ENCODE data around the gene SLC26A9.

The SLC26A9 gene, protein sequence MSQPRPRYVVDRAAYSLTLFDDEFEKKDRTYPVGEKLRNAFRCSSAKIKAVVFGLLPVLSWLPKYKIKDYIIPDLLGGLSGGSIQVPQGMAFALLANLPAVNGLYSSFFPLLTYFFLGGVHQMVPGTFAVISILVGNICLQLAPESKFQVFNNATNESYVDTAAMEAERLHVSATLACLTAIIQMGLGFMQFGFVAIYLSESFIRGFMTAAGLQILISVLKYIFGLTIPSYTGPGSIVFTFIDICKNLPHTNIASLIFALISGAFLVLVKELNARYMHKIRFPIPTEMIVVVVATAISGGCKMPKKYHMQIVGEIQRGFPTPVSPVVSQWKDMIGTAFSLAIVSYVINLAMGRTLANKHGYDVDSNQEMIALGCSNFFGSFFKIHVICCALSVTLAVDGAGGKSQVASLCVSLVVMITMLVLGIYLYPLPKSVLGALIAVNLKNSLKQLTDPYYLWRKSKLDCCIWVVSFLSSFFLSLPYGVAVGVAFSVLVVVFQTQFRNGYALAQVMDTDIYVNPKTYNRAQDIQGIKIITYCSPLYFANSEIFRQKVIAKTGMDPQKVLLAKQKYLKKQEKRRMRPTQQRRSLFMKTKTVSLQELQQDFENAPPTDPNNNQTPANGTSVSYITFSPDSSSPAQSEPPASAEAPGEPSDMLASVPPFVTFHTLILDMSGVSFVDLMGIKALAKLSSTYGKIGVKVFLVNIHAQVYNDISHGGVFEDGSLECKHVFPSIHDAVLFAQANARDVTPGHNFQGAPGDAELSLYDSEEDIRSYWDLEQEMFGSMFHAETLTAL

DNA sequence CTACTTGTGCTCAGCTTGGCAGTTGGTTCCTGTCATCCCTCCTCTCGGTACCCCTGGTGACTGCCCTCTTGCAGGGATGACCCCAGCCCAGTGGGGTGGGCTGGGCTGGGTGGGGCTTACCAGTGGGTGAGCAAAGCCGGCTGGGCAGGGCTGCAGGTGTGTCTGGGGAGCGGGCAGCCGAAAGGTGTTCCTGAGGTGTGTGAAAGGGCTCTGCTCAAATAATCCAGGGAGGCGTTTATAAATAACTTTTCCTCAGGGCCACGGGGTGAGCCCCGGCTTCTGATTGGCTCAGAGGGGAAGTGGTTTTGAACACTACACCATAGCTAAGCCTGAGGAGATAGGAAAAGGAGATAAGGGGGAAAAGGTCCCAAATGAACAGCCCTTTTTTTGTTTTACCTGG lies at the start of gene SLC26A9:
TSS of gene SLC26A9 (minus strand) at position 212 of the 400 bp plus-strand sequence. CDS start 7,636 bp downstream, outside the sequence.
- DNase-seq (ENCODE audit: low read depth, low spot score), result no peak

DNA sequence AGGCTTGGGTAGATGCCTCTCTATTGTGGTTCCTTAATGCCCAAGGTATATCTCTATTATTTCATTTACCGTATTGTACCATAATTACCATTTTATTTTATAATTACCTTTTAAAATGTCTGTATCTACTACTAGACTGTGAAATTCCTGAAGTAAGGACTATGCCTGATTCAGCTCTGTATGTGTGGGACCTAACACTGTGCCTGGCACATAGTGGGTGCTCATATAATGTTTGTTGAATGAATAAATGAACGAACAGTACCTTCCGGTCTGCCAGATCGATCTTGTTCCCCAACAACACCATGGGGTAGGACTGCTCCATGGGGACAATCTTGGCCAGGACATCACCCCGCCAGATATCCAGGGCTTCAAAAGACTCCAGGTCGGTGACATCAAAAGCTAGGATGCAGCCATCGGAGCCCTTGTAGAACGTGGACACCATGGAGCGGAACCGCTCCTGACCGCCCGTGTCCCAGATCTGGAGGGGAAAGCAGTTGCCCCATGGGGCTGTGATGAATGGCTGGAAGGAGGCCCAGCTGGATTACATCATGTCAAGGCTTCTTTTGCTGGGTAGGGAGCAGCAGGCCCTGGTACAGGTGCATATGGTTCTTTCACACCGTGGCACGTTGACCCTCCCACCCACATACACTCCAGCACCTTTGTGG lies 49.1 kb upstream of the SLC26A9 start:
- no peak for DNase-seq (ENCODE audit: low read depth, low spot score)
- no peak overlapping the region for H3K27ac ChIP-seq

More for the DNA sequence above, at the start of gene SLC26A9:
- no peak within 1 kb of the TSS for H3K27ac ChIP-seq

DNA sequence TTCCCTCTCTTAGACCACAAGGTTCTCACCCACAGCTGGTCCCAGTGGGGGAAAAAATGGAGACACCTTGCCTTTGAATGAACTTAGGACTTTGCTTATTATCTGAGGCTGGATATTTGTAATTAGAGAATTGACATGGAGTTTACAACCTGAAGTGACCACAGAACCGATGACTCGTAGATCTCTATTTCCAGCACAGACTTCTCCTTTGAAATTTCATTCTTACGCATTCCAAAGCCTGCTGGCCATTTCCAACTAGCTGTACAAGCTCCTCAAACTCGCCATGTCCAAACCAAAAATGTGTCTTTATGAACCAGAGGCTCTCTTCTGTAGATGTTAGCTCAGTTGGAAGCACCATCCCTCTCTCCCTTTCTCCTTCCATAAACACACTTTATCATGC lies 48.0 kb upstream of the SLC26A9 start:
- no peak for DNase-seq (ENCODE audit: low read depth, low spot score)
- H3K27ac ChIP-seq, result no peak overlapping the region

DNA sequence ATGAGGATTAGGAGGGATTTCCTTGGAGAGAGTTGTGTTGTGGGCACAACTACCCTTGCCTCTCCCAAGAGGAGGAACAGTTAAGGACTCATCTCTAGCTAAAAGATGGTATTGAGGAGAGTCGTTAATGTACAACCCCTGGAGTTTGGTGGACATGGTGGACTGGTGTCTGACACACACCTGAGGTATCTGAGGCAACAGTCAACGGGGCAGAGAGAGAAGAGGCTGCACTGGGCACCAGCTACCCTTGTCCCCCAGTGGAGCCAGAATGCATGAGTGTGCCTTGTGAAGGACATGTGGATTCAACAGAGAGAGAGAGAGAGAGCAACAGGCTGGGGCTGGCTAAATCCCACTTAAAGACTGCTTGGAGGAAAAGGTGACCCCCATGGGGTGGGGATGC lies 47.0 kb upstream of the SLC26A9 start:
- DNase-seq (ENCODE audit: low read depth, low spot score), result no peak
- H3K27ac ChIP-seq, result no peak overlapping the region

DNA sequence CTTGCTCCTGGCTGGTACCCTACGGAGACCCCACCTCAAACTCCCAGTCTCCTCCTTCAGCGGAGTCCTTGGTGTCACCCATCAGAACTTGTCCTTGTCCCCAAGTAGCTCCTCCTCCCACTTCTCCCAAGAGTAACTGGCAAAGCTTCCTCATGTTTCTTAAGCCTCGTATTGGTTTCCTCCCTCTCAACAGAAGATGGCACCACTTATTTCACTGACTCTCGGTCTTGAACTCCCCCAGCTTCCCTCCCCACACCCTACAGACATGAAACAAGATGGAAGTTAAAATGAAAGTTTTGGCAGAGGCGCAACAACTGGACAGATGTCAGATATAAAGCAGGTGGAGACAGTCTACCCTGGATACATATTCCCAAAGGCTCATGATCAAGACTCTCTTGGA lies 46.5 kb upstream of the SLC26A9 start:
- H3K27ac ChIP-seq, result no peak overlapping the region
- DNase-seq (ENCODE audit: low read depth, low spot score), result no peak

DNA sequence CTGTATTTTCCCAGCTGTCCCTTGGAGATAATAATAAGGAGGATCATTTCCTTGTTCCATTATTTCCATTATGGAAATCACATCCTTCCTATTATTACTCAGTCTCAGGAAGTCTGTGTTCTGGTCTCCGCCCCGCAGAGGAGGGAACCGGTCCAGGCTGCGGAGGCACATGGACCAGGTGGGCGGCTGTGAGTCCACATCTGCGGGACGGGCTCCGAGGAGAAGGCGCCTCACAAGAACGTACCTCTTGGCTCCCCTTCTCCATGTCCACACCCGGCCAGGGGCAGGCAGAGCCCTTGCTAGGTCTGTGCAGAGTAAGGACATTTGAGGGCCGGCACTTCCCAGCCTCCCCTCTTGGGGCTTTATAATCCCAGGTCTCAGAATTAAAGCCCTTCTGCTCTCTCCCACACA lies 45.3 kb upstream of the SLC26A9 start:
- no peak overlapping the region for H3K27ac ChIP-seq
- DNase-seq (ENCODE audit: low read depth, low spot score), result no peak

DNA sequence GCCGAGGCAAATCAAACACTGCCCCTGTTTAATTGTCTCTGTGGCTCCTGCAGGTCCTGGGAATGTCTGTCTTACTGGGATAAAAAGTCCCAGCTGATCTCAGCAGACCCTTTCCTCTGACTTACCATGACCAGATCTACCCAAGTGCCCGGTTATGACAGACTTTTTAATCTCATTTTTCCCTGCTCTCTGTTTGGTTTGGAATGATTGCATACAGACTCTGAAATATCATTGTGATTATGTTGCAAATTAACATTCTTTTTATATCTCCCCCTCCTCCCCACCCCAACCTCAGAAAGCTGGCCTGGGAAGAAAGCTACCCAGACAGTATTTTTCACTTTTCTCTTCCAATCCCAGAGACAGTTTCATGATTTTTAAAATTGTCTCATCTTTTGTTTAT lies 43.6 kb upstream of the SLC26A9 start:
- no peak for DNase-seq (ENCODE audit: low read depth, low spot score)

DNA sequence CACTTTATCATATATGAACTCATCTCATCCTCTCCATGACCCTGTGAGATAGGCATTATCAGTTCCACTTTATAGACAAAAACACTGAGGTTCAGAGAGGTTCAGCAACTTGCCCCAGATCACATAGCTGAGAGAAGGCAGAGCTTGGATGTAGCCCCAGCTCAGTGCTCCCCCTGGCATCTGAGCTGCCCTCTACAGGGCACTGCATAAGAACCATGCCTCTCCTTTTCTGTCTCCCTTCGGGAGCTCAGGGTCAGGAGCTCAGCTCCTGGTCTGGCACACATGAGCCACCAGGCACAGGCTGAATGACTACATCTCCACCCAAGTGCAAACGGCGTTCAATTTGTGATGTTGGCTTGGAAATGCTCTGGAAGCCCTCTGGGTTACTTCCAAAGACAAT lies 43.0 kb upstream of the SLC26A9 start:
- H3K27ac ChIP-seq, result no peak overlapping the region
- no peak for DNase-seq (ENCODE audit: low read depth, low spot score)

More for the DNA sequence above, 43.6 kb upstream of the SLC26A9 start:
- H3K27ac ChIP-seq, result no peak overlapping the region

DNA sequence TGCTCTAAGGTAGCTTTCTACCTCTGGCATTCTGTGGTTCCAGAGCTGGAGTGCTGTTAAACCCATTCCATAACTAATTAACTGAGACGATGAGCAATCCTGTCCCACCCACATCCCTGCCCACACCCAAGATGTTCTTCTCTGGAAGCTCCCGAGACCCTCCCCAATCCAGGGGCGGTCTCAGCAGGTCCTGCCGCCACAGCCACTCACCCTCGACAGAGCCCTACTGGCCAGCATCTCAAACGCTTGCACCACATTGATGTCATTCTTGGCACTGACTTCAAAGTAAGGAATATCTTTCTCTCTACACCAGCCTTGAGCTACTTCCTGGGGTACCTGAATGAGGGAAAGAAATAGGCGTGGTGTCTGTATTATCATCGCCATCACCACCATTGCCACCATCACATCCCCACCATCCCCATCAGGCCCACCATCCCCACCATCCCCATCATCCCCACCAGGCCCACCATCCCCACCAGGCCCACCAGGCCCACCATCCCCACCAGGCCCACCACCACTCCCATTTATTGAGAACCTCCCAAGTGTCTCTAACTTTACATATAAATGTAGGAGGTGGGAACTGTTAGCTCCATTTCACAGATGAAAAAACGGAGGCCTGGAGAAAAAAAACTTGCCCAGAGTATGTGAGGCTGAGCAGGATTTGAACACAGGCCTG lies 42.2 kb upstream of the SLC26A9 start:
- DNase-seq (ENCODE audit: low read depth, low spot score), result no peak
- no peak overlapping the region for H3K27ac ChIP-seq

DNA sequence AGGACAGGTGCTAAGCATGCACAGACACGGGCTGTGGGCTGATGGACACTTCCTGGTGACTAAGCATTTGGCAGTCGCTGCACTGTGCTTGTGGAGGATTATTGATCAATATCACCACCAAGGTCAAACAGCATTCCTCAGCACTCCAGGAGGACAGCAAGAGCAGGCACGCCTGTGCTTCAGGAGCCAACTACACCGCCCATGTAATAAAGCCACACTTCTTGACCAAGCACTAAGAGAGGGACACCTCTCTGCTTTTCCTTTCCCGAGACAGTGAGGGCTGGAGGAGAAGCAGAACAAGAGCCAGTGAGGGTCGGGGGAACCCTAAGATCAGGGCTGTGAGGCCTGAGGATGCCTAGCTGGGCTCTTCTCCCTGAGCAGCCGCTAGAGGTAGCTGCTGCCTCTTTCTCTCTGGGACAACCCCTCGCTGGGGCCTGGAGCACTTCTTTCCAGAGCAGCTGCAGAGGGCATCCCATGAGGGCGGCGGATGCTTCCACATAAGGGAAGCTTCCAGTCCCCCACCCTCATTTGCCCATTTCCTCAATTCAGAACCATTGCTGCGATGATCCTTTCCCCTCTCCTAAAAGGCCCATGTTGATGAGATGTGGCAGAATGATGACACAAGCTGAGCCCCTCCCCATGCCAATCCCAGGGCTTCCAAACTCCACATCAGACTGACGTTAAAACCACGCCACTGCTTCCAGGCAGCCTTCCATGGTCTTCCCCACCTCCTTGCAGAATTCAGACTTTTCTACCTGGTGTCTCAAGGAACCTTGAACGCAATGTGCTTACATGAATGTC lies 40.9 kb upstream of the SLC26A9 start:
- peak overlapping the region; percentile 67 for H3K27ac ChIP-seq
- DNase-seq (ENCODE audit: low read depth, low spot score), result peak; percentile 88

DNA sequence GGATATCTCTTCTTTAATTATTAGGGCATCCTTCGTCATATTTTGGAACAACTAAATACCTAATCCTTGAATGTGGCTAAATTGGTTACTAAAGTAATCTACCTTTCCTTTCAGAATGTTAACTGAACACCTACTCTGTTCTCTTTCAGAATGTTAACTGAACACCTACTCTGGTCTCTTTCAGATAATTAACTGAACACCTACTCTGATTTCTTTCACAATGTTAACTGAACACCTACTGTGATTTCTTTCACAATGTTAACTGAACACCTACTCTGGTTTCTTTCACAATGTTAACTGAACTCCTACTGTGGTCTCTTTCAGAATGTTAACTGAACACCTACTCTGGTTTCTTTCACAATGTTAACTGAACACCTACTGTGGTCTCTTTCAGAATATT lies 38.0 kb upstream of the SLC26A9 start:
- H3K27ac ChIP-seq, result no peak overlapping the region

DNA sequence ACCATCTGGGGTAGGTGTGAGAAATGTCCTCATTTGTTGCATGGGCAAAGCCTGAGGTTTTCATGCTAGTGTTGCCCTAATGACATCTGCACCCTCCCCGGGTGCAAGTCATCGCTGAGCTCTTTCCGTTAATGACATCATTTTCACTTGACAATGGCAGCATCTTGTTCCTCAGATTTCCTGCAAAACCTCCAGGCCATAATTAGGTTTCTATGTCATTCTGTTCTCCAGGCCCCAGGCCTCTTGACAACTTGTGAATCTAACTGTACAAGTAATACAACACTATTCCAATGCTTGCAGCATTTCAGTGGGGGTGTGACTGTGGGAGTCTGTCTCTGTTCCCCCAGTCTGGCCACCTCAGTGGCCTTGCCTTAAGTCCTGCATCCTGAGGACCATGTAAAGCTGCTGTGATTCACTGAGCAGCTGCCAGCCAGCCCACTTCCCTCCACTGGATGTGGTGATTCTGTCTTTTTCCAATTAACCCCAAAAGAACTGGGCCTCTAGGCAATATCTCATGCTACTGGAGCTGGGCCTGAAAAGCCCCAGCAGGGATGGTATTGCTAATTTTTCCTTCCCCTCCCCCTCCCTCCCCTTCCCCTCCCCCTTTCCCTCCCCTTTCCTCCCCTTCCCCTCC lies 37.1 kb upstream of the SLC26A9 start:
- DNase-seq (ENCODE audit: low read depth, low spot score), result no peak
- H3K27ac ChIP-seq, result no peak overlapping the region

More for the DNA sequence above, 38.0 kb upstream of the SLC26A9 start:
- DNase-seq (ENCODE audit: low read depth, low spot score), result no peak

DNA sequence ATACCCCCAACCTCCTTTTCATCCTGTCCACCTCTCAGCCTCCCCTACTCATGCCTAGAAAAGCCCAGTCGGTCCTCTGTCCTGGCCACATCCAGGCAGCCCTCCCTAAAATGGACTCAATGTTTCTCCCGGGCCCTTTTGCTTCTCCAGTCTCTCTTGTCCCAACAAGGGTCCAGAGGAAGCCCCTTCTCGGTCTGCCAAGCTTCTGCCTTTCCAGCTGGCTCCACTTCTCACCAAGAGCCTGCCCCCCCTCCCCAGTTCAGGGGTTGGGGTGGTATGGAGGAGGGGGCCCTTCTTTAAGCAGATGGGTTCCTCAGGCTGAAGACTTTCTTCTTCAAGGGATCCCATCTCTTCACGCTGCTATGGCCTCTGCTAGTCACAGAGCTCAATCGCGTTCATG lies 36.0 kb upstream of the SLC26A9 start:
- DNase-seq (ENCODE audit: low read depth, low spot score), result no peak
- H3K27ac ChIP-seq, result no peak overlapping the region

DNA sequence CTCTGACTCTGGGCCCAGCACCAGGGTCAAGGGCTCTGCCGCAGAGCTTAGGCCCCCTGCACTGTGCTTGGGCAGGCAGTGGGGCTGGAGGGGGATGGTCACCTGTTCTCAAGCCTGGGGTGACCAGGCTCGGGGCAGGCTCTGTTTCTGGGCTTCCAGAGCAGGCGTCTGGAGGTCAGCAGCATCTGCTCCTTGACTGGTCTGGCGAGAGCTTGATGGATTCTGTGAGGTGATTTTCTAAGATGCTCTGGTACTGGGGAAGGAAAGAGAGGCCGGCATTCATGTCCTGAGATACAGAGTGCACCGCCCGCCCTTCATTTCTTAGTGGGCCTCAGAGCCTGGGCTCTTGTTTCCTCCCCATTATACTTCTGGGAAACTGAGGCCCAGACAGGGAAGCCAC lies 35.4 kb upstream of the SLC26A9 start:
- DNase-seq (ENCODE audit: low read depth, low spot score), result no peak

DNA sequence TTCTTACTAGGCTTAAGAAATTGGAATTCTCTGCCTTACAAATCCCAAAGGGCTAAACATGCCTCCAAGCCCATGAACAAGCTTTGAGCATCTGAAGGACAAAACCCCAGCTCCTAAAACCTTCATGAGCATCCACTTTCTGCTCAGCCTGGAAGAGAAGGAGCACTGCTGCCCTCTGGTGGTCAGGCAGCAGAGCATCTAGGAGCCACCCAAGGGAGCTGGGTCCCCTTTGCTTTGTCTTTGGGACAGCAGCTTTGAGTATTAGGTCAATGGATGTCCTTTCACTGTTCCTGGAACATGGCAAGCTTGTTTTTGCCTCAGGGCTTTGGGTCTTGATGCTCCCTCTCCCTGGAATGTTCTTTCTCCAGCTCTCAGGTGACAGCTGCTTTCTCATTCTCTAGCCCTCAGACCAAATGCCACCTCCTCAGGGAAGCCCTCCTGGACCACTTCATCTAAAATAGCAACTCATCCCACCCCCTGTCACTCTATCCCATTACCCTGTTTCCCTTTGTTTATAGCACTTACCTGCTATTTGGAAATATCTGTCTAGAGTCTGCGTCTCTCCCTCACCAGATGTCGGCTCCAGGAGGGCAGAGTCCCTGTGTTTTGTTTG lies 34.3 kb upstream of the SLC26A9 start:
- no peak for DNase-seq (ENCODE audit: low read depth, low spot score)
- no peak overlapping the region for H3K27ac ChIP-seq

More for the DNA sequence above, 35.4 kb upstream of the SLC26A9 start:
- no peak overlapping the region for H3K27ac ChIP-seq

DNA sequence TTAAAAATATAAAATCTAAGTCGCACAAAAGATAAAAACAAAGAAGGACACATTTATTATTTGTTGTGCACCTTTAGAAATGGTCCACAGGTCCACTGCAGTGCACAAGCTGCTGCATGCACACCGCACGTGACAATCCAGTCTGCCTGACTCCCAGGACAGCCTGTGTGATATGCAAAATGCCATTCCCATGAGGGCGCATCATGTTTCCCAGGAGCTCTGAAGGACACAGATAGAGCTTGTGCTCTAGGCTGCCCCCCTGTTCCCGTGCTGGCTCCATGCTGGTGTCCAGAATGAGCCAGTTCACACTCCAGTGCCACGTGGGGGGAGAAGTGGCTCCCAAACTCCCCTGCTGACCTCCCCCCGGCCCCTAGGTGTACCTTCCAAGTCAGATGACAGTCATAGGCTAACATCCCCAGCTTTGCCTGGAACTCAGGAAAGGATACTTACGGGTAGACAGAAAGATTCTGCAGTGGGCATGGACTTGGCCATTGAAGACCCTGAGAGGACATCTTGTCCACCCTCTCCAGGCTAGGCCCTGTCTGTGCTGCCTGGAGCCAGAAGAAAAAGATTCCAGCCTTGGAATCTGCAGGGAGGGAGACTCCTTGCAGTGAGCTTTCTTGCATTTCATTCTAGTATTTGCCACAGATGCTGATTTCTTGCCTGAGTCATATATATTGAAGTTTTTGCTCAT lies 33.6 kb upstream of the SLC26A9 start:
- H3K27ac ChIP-seq, result no peak overlapping the region
- DNase-seq (ENCODE audit: low read depth, low spot score), result peak; percentile 20

DNA sequence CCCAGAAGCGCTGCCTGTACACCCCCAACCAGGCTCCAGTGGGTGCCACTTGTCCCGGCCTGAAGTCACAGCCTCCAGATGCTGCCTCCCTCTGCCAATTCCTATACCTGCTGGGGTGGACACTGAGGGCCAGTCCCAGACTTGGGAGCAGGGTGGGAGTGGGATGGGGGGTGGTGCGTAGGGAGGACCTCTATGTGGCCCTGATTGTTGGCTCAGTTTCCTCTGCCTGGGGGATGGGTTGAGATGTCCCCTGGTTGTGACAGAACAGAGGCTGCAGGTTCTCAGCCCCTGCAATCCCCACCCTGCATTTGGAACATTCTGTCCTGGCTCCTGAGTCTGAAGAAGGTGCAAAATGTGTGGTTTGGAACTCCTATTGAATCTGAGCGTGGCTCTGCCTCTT lies 32.8 kb upstream of the SLC26A9 start:
- no peak for DNase-seq (ENCODE audit: low read depth, low spot score)

DNA sequence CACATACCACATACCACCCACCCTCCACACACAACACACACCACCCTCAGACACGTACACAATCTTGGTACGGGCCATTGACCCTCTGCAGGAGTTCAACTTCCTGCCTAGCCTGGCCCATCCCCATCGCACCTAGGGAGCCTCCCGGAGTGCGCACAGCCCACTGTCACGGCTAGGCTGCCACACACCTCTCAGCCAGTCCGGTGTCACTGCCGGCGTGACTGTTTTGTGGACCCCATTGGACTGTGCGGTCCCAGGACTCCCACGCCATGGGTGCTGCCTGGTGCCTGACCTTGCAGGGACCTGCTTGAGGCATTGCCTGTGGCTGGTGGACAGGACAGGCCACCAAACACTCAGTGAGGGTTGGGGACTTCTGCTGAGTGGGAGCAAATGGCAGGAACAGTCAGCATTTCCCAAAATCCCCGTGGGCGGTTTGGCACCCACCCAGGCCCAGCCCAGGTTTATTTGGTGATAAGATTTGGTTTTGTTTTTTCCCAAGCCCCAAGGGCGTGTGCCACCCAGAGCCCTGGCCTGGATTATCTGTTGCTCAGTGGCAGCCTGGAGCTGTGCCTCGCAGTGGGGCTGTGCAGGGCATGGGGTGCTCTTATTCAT lies 32.2 kb upstream of the SLC26A9 start:
- no peak for DNase-seq (ENCODE audit: low read depth, low spot score)
- H3K27ac ChIP-seq, result no peak overlapping the region

More for the DNA sequence above, 32.8 kb upstream of the SLC26A9 start:
- H3K27ac ChIP-seq, result no peak overlapping the region
